GM12801 (cell line): Measurements from ENCODE around the gene ACAD11.

Source experiments
- CTCF ChIP-seq: IDR thresholded peaks from one replicate; pipeline ENCODE4 v1.5.1; 2011; ENCODE audit warnings: control low read depth; ENCODE audit not compliant: insufficient read length; ENCODE audit errors: extremely low read depth

Gene ACAD11

GRCh38 chr3:132679911-132680310 is 20.3 kb upstream of the ACAD11 start:
- TF ChIP-seq CTCF = no peak

DNA sequence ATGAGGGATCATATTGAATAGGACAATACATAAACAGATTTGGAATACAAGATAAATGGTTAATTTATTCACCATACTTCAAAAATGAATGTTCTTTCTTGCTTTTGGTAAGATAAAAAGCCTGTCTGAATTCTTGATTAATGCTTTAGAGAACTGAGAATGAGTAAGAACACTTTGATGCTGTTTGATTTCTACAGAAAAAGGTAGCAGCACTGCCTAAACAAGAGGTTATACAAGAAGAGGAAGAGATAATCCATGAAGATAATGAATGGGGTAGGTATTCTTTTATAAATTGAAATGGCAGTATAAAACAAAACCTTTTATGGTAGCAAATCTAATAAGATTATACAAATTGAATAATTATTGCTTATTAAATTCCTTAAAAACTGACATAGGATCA is 15.8 kb upstream of the ACAD11 start:
- TF ChIP-seq CTCF = no peak

DNA sequence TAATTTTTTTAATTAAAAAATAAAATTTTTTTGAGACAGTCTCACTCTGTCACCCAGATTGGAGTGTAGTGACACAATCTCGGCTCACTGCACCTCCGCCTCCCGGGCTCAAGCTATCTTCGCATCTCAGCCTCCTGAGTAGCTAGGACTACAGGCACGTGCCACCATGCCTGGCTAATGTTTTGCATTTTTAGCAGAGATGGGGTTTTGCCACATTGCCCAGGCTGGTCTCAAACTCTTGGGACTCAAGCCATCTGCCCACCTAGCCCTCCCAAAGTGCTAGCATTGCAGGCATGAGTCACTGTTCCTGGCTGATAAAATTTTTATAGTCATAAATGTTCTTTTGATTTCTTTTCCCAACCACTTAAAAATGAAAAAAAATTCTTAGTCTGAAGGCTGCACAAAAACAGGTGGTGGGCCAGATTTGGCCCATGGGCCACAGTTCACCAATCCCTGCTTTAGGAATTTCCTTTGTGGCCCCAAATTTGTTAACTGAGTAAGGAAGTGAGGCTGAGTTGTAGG is 9.7 kb upstream of the ACAD11 start:
- no peak for TF ChIP-seq CTCF

DNA sequence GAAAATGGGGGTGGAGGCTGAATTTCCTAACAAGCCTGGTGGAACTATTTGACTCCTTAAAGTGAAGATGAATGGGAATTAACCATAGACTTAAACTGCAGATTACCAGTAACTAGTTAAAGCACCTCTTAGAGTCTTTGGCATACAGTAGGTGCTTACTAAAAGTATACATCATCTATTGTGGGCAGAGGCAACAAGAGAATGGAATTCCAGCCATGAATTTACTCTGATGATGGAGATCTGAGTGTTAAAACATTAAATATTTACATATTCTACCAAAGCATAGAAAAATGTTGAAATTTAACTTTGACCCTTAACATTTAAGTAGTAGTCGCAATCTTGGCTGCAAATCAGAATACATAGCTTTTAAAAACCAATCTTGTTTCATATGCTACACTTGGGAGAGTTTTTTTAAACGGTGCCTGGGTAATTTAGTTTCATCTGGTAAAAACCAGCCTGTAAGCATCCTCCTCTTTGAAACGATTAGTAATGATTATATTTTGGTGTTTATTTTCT is 5.7 kb upstream of the ACAD11 start:
- no peak for TF ChIP-seq CTCF

- no peak for TF ChIP-seq CTCF
These were observed 2.6 kb upstream of the ACAD11 start for GRCh38 chr3:132662212-132662611.

- no peak for TF ChIP-seq CTCF
These were observed 1.5 kb upstream of the ACAD11 start for GRCh38 chr3:132661101-132661500.

GRCh38 chr3:132660811-132661070 is 1.1 kb upstream of the ACAD11 start:
- TF ChIP-seq CTCF = no peak
